ENCODE results near the gene BDNF.

Gene BDNF

DNA sequence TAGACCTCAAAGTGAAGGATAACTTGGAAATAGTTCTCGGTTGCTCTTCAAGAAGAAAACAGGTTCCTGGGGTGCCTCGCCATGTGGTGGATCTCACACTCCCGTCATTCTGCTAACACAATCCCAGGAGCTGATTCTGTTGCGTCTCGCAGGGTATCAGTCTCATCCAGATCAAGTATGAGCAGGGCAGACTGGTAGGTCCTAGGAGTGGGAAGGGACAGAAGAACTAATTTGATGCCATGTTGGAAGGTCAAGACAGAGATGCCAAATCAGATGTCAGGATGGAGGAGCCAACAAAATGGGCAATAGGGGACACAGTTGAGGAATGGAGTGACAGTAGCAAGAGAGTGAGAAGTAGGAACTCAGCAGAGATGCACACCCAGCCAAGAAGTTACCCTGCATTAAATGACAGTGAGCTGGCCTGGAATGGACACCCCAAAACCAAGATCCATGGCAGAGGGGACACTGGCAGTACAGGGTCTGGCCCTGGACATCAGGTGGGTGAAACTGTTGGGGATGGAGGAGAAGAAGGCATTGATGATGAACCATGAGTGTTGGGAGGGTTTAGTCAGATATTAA, 76.2 kb downstream of the BDNF start:
- Histone ChIP-seq H3K27ac (ENCODE audit: low read length) (no peak overlapping the region), H2AFZ (ENCODE audit: low read depth, low read length) (no peak overlapping the region), H3K27me3 (ENCODE audit: low read depth, low read length) (peaks cover 6% of the 10 kb centered on the region; the same call in 1 of the 2 replicates), H3K9me3 (ENCODE audit: insufficient read depth, low read length) (no peaks in the 10 kb centered on the region), H4K20me1 (ENCODE audit: insufficient read depth, low read length) (no peaks in the 10 kb centered on the region), H3K4me3 (ENCODE audit: low read length) (no peak overlapping the region), H3K79me2 (ENCODE audit: low read length) (no peaks in the 10 kb centered on the region), H3K36me3 (replicated peaks; ENCODE audit: low read depth, low read length) (no peaks in the 10 kb centered on the region), H3K4me2 (ENCODE audit: low read length) (no peak overlapping the region), H3K4me1 (ENCODE audit: low read length) (peaks cover 6% of the 10 kb centered on the region; the same call in 1 of the 2 replicates), H3K9ac (ENCODE audit: low read length) (no peak overlapping the region)
- TF ChIP-seq EZH2phosphoT487 (IDR thresholded peaks at IDR 0.05; ENCODE audit: low read depth) (no peak), CTCF (IDR thresholded peaks at IDR 0.05; ENCODE audit: low read depth, low read length) (no peak)

DNA sequence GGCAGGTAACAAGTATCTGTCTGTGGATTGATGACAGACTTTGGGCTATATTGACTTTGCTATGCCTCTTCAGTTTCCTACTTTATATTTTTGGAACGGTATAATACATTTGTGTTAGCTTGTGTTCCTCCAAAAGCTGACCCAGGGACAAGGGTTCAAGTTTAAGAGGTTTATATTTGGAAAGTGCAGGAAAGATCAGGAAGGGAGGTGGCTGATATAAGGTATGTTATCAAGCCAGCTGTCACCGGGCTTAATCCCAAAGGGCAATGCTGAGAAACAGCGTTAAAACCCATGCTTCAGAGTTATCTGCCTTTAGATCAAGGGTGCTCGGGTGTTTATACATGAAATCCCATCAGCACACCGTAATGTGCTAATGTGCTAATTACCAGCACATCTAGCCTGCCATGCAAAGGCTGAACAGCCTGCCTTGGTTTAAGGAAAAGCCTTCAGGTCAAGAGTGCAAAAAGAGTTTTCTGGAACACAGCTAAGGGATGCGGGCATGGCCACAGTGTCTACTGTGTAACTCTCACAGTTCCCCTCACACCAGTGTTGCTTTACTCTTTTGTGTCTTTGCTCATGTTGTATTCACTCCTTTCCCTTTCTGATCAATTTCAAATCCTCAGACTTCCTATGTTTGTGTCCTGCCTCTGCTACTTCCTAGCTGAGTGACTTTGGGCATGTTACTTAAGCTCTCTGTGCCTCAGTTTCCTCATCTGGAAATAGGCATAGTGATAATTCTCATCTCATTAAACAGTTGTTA, 77.5 kb downstream of the BDNF start:
- Histone ChIP-seq H3K36me3 (replicated peaks; ENCODE audit: low read depth, low read length) (no peaks in the 10 kb centered on the region), H3K4me1 (ENCODE audit: low read length) (peaks cover 6% of the 10 kb centered on the region; the same call in 1 of the 2 replicates), H3K9ac (ENCODE audit: low read length) (no peak overlapping the region), H3K4me2 (ENCODE audit: low read length) (no peak overlapping the region), H3K27ac (ENCODE audit: low read length) (no peak overlapping the region), H3K4me3 (ENCODE audit: low read length) (no peak overlapping the region), H3K9me3 (ENCODE audit: insufficient read depth, low read length) (no peaks in the 10 kb centered on the region), H4K20me1 (ENCODE audit: insufficient read depth, low read length) (no peaks in the 10 kb centered on the region), H2AFZ (ENCODE audit: low read depth, low read length) (no peak overlapping the region), H3K79me2 (ENCODE audit: low read length) (no peaks in the 10 kb centered on the region), H3K27me3 (ENCODE audit: low read depth, low read length) (peaks cover 6% of the 10 kb centered on the region; the same call in 1 of the 2 replicates)
- TF ChIP-seq EZH2phosphoT487 (IDR thresholded peaks at IDR 0.05; ENCODE audit: low read depth) = no peak
- no peak for TF ChIP-seq CTCF (IDR thresholded peaks at IDR 0.05; ENCODE audit: low read depth, low read length)

DNA sequence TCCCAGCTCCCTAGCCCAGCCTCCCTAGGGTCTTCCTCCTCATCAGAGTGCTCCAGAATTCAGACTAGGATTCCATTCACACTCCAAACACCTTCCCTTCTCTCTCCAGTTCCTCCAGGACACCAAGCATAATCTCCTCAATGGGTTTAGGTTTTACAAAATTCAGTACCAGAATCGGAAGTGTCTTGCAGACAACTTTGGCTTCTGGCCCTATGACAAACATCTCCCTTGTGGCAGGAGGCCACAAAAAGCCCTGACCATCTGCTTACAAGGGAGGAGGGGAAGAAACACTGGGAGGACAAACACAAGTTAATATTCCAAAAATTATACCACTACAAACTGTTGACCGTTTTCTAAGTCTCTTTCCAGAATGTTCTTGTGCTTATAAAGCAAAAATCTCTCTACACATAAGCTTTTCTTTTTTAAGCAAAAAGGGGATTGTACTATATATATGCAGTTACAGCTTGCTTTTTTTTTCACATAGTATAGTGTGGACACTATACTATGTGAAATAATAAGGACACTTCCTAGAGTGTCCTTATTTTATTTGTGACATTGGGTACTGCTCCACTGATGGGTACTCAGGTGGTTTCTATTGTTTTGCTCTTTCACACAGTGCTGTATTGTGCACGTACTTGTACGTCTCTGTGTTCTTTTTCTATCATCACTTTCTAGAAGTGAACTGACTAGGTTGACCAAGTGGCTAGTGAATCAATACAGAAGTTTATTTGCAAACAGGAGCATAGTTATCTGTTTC, 78.7 kb downstream of the BDNF start:
- Histone ChIP-seq H2AFZ (ENCODE audit: low read depth, low read length) (no peak overlapping the region), H3K27me3 (ENCODE audit: low read depth, low read length) (peaks cover 6% of the 10 kb centered on the region; the same call in 1 of the 2 replicates), H3K27ac (ENCODE audit: low read length) (no peak overlapping the region), H3K4me2 (ENCODE audit: low read length) (no peak overlapping the region), H4K20me1 (ENCODE audit: insufficient read depth, low read length) (no peaks in the 10 kb centered on the region), H3K4me3 (ENCODE audit: low read length) (no peak overlapping the region), H3K4me1 (ENCODE audit: low read length) (peaks cover 6% of the 10 kb centered on the region; the same call in 1 of the 2 replicates), H3K36me3 (replicated peaks; ENCODE audit: low read depth, low read length) (no peaks in the 10 kb centered on the region), H3K9me3 (ENCODE audit: insufficient read depth, low read length) (no peaks in the 10 kb centered on the region), H3K79me2 (ENCODE audit: low read length) (no peaks in the 10 kb centered on the region), H3K9ac (ENCODE audit: low read length) (no peak overlapping the region)
- TF ChIP-seq CTCF (IDR thresholded peaks at IDR 0.05; ENCODE audit: low read depth, low read length) (no peak), EZH2phosphoT487 (IDR thresholded peaks at IDR 0.05; ENCODE audit: low read depth) (no peak)
